ENCODE measurements around the gene SGK1. TPM values are rescaled to one million over a fixed set of nuclear protein-coding genes. Genes with fewer than 3 reads are reported as not detected.
"Not testable (repeated sequence)": the region's sequence is repeated elsewhere in the genome, so short reads cannot be mapped to it uniquely, and the experiment has no call there.

Gene SGK1
- total RNA-seq, 1 donor from 2014 or later, result 36.4 TPM

DNA sequence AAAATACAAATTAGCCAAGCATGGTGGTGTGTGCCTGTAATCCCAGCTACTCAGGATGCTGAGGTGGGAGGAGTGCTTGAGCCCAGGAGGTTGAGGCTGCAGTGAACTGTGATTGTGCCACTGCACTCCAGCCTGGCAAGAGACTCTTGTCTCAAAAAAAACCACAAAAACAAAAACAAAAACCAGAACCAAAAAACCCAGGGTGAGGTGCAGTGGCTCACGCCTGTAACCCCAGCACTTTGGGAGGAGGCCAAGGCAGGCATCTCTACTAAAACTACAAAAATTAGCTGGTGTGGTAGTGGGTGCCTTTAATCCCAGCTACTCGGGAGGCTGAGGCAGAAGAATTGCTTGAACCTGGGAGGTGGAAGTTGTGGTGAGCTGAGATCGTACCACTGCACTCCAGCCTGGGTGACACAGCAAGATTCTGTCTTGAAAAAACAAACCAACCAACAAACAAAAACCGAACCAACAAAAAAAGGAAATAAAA, 41.0 kb downstream of the SGK1 start:
- H3K27ac Mint-ChIP-seq, result peak overlapping the region; percentile 73
- H3K36me3 Mint-ChIP-seq (ENCODE audit: low read depth); intact Hi-C loops (cut with micrococcal nuclease); H3K9me3 Mint-ChIP-seq; H3K27me3 Mint-ChIP-seq: not testable (repeated sequence)
- DNase-seq, result peak; percentile 80
- H3K4me1 Mint-ChIP-seq, result peaks cover 29% of the 10 kb centered on the region
- peak overlapping the region; percentile 46 for H3K4me3 Mint-ChIP-seq

DNA sequence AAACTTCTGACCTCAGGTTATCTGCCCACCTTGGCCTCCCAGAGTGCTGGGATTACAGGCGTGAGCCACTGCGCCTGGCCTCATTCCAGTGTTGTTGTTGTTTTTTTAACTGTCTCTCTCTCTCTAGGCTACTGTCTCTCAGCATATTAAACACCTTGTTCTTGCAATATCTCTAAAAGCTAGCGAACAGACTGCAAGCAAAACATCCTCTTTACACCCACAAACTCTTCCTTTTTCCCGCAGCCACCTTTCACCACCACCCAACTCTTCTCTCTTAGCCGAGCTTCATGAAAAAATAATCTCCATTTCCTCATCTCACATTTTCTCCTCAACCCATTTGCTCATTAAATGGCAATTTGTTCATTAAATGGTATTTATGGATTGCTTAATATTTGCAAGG, 45.5 kb downstream of the SGK1 start:
- Mint-ChIP-seq H3K9me3 (no peaks in the 10 kb centered on the region), H3K4me3 (peak overlapping the region; percentile 34), H3K27me3 (no peaks in the 10 kb centered on the region), H3K27ac (peak overlapping the region; percentile 8), H3K36me3 (ENCODE audit: low read depth) (peaks cover 4% of the 10 kb centered on the region), H3K4me1 (peaks cover 27% of the 10 kb centered on the region)
- DNase-seq, result peak; percentile 67
- intact Hi-C loops (cut with micrococcal nuclease), result loop anchor here (1.0 kb wide), 1 partner anchor 25 kb away; no protein-coding TSS in a partner anchor

DNA sequence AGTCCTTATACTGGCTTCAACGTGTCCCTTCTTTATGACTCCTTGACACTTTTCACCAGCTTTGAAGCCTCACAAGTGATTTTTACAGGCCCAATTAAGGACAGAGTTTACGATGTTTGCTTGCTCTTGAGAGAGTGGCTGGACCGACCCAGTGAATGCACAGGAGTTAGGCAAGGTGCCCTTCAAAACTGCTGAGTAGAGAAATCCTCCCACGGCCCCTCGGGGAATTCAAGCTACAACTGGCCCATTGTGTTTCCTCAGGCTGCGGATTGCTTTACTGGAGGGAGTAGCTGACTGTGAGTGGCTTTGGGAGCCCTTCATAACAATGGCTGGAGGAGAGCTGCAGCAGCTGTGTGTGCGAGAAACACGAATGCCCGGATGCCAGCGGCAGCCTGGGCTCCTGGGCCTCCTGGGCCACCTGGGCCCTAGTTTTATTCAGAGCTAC, 50.0 kb downstream of the SGK1 start:
- H3K36me3 Mint-ChIP-seq (ENCODE audit: low read depth), result peaks cover 2% of the 10 kb centered on the region
- no peak overlapping the region for H3K4me3 Mint-ChIP-seq
- H3K27ac Mint-ChIP-seq, result no peak overlapping the region
- peaks cover 11% of the 10 kb centered on the region for H3K4me1 Mint-ChIP-seq
- no peak for DNase-seq
- intact Hi-C loops (cut with micrococcal nuclease), result no loop called here
- no peaks in the 10 kb centered on the region for H3K9me3 Mint-ChIP-seq
- H3K27me3 Mint-ChIP-seq, result no peaks in the 10 kb centered on the region

DNA sequence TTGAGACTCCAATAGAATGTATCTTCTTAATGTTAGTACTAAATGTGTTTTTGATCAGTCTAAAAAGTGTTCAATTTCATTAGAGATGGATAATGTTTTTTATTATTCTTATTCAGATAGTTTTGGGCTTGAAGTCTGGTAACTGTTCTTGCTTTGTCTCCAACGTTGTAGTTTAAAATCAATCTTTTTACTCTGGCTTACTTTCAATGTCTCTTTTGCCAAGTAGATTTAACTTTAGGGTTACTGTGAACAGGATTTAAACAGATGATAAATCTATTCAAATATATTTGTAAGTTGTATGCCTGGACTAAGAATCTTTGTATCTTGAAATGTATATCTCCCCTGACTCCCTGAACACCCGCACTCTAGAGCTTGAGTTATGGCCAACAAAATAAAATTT, 51.1 kb downstream of the SGK1 start:
- Mint-ChIP-seq H3K4me1 (peaks cover 4% of the 10 kb centered on the region), H3K36me3 (ENCODE audit: low read depth) (peaks cover 2% of the 10 kb centered on the region), H3K27ac (no peak overlapping the region), H3K27me3 (no peaks in the 10 kb centered on the region), H3K4me3 (no peak overlapping the region), H3K9me3 (no peaks in the 10 kb centered on the region)
- intact Hi-C loops (cut with micrococcal nuclease), result no loop called here
- DNase-seq, result no peak

DNA sequence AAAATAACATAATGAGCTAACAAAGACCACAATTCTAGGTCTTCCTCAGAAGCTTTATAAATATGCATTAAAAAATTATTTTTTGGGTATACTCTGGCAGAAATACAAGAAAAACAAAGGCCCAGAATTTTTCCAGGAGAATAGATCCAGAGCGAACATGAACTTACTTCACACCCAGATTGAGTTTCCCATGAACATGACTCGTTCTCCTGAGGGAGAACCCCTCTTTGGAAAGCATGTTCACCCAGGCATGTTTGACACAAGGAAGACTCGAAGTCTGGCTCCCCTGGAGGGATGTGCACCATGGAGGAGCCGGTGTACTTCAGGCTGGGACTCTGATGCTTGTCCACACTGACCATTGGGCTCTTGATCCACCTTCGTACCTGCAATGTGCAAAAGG, 56.1 kb downstream of the SGK1 start:
- Mint-ChIP-seq H3K27me3 (no peaks in the 10 kb centered on the region), H3K36me3 (ENCODE audit: low read depth) (no peaks in the 10 kb centered on the region), H3K9me3 (no peaks in the 10 kb centered on the region), H3K4me1 (no peaks in the 10 kb centered on the region), H3K4me3 (no peak overlapping the region), H3K27ac (no peak overlapping the region)
- intact Hi-C loops (cut with micrococcal nuclease), result no loop called here
- no peak for DNase-seq

DNA sequence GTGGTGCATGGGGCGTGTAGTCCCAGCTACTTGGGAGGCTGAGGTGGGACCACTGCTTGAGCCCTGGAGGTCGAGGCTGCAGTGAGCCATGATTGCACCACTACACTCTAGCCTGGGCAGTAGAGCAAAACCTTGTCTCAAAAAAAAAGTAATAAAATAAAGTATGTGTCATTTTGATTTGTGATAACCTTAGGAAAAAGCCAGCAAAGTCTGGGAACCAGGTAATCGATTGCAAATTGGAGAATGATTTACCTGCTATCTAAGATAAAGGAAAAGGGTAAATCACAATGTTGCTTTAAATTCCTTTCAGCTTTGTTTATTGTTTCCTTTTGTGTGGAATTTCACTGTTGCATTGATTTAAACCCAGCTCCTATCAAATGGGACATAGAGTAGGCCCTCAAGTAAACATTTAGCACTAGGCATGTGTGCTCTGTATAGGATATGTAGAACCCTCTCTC, 59.0 kb downstream of the SGK1 start:
- peaks cover 2% of the 10 kb centered on the region for H3K4me1 Mint-ChIP-seq
- no peak overlapping the region for H3K27ac Mint-ChIP-seq
- DNase-seq, result no peak

DNA sequence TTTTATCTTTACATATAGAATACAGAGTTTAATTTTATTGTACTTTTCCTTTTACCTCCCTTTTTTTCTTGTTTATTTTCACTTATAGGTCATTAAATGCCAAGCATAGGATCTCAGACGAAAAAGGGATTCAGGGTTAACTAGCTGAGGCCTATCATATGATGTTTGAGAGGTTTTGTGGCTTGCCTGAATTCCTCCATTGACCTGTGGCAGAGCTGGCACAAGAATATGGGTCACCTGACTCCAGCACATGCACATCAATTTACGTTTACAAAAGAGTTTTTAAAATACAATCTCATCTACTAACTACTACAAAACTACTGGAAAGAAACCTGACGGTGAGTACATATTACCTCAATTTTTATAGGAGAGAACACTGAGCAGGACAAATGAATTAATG, 60.4 kb downstream of the SGK1 start:
- Mint-ChIP-seq H3K4me3 (no peak overlapping the region), H3K36me3 (ENCODE audit: low read depth) (no peaks in the 10 kb centered on the region), H3K27ac (no peak overlapping the region), H3K4me1 (peaks cover 2% of the 10 kb centered on the region), H3K27me3 (no peaks in the 10 kb centered on the region), H3K9me3 (peaks cover 7% of the 10 kb centered on the region)
- DNase-seq, result no peak
- intact Hi-C loops (cut with micrococcal nuclease), result no loop called here

More for the DNA sequence above, 59.0 kb downstream of the SGK1 start:
- Mint-ChIP-seq H3K36me3 (ENCODE audit: low read depth) (no peaks in the 10 kb centered on the region), H3K9me3 (peaks cover 7% of the 10 kb centered on the region), H3K4me3 (no peak overlapping the region), H3K27me3 (no peaks in the 10 kb centered on the region)
- intact Hi-C loops (cut with micrococcal nuclease), result no loop called here

DNA sequence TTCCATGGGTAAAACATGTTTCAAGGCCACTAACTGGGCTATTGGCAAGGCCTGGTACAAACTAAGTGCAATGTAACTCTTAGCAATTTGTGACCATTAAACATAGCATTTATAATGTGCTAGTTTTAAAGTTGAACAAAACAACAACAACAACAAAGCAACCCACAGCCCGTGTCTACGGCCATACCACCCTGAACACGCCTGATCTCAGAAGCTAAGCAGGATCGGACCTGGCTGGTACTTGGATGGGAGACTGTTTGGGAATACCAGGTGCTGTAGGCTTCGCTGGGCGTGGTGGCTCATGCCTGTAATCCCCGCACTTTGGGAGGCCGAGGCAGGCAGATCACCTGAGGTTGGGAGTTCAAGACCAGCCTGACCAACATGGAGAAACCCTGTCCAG, 61.0 kb downstream of the SGK1 start:
- Mint-ChIP-seq H3K4me1 (peaks cover 2% of the 10 kb centered on the region), H3K36me3 (ENCODE audit: low read depth) (no peaks in the 10 kb centered on the region), H3K27me3 (no peaks in the 10 kb centered on the region), H3K9me3 (peaks cover 7% of the 10 kb centered on the region), H3K27ac (no peak overlapping the region), H3K4me3 (no peak overlapping the region)
- intact Hi-C loops (cut with micrococcal nuclease), result no loop called here
- no peak for DNase-seq

DNA sequence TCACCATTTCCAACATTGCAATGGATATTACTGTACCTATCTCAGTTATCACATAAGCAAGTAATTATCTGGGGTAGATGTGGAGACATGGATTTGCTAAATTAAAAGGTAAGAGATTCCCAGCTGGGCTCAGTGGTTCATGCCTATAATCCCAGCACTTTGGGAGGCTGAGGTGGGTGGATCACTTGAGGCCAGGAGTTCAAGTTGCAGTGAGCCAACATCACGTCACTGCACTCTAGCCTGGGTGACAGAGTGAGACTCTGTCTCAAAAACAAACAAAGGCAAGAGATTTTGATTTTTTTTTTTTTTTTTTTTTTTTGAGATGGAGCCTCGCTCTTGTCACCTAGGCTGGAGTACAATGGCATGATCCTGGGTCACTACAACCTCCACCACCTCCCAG, 62.6 kb downstream of the SGK1 start:
- H3K36me3 Mint-ChIP-seq (ENCODE audit: low read depth); H3K27me3 Mint-ChIP-seq; DNase-seq; H3K4me3 Mint-ChIP-seq; H3K9me3 Mint-ChIP-seq; H3K27ac Mint-ChIP-seq; H3K4me1 Mint-ChIP-seq; intact Hi-C loops (cut with micrococcal nuclease): not testable (repeated sequence)

DNA sequence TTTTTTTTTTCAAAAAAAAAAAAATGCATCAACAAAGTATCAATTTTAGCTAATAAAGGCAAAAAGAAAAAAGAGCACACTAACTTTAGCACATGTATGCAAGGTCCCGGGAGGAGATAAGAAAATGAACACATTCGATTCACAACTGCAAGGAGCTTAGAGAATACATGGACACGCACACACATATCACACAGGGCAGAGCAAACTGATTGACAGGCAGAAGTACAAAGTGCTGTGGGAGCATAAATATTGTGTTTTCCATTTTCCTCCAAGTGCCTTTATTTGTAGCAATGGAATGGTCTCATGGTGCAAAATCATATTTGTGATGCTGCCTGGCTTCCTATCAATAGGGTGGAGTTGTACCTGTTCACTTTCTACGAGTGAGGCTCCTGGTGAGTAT, 63.8 kb downstream of the SGK1 start:
- no peak for DNase-seq
- no peak overlapping the region for H3K27ac Mint-ChIP-seq
- no peak overlapping the region for H3K4me3 Mint-ChIP-seq
- no peaks in the 10 kb centered on the region for H3K36me3 Mint-ChIP-seq (ENCODE audit: low read depth)
- intact Hi-C loops (cut with micrococcal nuclease), result no loop called here
- H3K4me1 Mint-ChIP-seq, result peaks cover 16% of the 10 kb centered on the region
- H3K27me3 Mint-ChIP-seq, result no peaks in the 10 kb centered on the region
- peaks cover 7% of the 10 kb centered on the region for H3K9me3 Mint-ChIP-seq

DNA sequence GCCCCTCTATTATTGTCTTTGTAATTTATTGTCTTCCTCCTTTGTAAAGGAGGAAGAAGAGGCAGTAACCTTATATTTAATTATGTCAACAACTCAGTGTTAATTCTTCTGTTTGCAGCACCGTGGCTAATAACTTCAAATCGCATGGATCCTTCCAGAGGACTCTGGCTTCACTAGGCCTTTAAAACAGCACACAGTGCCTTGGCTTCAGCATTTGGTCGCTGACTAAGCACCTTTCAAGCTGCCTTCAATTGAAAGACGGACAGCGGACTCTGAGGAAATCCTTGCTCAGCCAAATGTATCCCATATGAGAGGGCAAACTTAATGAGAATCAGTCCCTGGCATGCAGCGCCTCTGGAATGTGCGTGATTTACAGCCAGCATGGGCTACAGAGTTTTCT, 64.2 kb downstream of the SGK1 start:
- intact Hi-C loops (cut with micrococcal nuclease), result no loop called here
- Mint-ChIP-seq H3K9me3 (peaks cover 7% of the 10 kb centered on the region), H3K27ac (no peak overlapping the region), H3K4me1 (peaks cover 20% of the 10 kb centered on the region), H3K4me3 (no peak overlapping the region), H3K36me3 (ENCODE audit: low read depth) (peaks cover 2% of the 10 kb centered on the region), H3K27me3 (no peaks in the 10 kb centered on the region)
- DNase-seq, result no peak

DNA sequence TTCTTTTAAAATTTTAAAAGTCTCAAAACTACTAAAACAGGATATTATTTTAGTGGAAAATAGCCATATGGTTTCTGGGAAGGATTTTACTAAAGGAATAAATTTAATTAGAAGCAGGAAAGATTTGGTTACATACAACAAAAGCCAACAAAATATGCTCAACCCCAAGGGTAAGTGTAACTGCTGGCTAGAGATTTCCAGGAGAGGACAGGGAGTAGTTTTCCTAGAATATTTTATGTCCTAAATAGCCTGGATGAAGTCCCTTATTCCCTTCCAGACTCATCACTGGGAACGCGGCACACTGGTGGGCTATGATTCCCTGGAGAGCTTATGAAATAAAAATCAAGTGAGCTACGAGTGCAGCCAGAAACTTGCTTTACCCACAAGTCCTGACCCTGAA, 66.6 kb downstream of the SGK1 start:
- H3K4me3 Mint-ChIP-seq, result no peak overlapping the region
- intact Hi-C loops (cut with micrococcal nuclease), result no loop called here
- no peak overlapping the region for H3K27ac Mint-ChIP-seq
- peaks cover 2% of the 10 kb centered on the region for H3K36me3 Mint-ChIP-seq (ENCODE audit: low read depth)
- DNase-seq, result no peak
- H3K4me1 Mint-ChIP-seq, result peaks cover 38% of the 10 kb centered on the region
- H3K9me3 Mint-ChIP-seq, result peaks cover 5% of the 10 kb centered on the region
- H3K27me3 Mint-ChIP-seq, result no peaks in the 10 kb centered on the region

DNA sequence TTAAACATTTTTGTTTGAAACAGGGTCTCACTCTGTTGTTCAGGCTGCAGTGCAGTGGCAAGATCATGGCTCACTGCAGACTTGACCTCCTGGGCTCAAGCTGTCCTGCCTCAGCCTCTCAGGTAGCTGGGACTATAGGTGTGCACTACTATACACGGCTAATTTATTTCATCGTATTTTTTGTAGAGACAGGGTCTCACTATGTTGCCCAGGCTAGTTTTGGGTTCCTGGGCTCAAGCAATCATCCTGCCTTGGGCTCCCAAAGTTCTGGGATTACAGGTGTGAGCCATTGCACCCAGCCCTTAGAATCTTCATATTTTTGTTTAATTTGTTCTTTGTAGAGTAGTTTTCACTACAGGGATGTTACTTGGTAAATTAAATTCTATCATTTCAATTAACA, 67.1 kb downstream of the SGK1 start:
- Mint-ChIP-seq H3K27me3 (no peaks in the 10 kb centered on the region), H3K4me3 (no peak overlapping the region), H3K4me1 (peaks cover 40% of the 10 kb centered on the region), H3K27ac (no peak overlapping the region), H3K36me3 (ENCODE audit: low read depth) (peaks cover 2% of the 10 kb centered on the region), H3K9me3 (no peaks in the 10 kb centered on the region)
- no peak for DNase-seq
- intact Hi-C loops (cut with micrococcal nuclease), result no loop called here

DNA sequence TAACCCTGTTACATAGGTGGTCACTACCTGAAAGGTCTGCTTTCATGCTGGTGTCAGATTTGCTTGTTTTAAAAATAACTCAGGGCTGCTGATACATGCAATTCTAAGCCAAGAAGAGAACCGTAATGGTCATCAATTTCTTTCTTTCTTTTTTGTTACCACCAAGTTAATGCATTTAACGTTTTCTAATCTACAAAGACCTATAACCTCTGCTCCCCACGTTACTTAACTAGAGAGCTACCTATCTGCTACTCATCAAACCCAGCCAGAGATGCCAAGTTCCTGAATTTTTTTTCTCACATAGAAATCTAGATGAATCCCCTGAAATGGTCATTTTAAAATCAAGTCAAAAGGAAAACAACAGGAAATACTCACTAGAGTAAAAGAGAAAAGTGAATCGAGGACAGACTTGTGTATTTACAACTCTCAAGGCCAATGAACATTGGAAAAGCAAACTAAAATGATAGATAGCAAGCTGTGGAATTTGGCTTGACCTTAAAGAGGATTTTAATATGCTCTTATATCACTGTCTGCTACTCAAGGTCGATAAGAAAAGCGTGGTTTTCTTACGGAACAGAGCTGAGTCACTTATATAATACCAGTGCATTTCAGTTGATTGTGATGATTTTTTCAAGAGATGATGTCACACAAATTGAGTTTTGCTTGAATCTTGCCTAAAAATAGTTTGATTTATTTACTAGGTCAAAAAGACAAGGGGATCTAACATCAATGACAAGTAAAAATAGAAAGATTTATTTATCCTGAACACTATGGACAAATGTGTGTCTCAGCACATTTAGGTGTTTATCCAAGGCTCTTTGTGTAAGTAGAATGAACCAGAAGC, 67.9 kb downstream of the SGK1 start:
- Mint-ChIP-seq H3K9me3 (no peaks in the 10 kb centered on the region), H3K27me3 (no peaks in the 10 kb centered on the region), H3K4me3 (no peak overlapping the region), H3K36me3 (ENCODE audit: low read depth) (peaks cover 2% of the 10 kb centered on the region), H3K27ac (no peak overlapping the region), H3K4me1 (peaks cover 47% of the 10 kb centered on the region)
- no peak for DNase-seq
- intact Hi-C loops (cut with micrococcal nuclease), result loop anchor here (5.0 kb wide), 1 partner anchor 298 kb away; the partner anchor contains the start of gene TBPL1

All from activated CD4-positive, alpha-beta T cell treated with anti-CD3 and anti-CD28 coated beads, Interleukin-2, amount 10 ng/mL, durations not matched to agents 24 days and 14 days (primary cell).